GM21381 (cell line): ENCODE results near the gene NPFF.
A peak's percentile ranks its signal among the peaks of the same experiment; 100 is the strongest.
"Not testable (repeated sequence)": the region's sequence is repeated elsewhere in the genome, so short reads cannot be mapped to it uniquely, and the experiment has no call there.

Experiments used
- ATAC-seq: cut with Tn5 transposase; IDR thresholded peaks from one replicate; pipeline ENCODE4 v1.9.1; 2021; ENCODE audit warnings: mild to moderate bottlenecking, moderate library complexity; ENCODE audit not compliant: unreplicated experiment

Gene NPFF, protein sequence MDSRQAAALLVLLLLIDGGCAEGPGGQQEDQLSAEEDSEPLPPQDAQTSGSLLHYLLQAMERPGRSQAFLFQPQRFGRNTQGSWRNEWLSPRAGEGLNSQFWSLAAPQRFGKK

GRCh38 chr12:53506881-53507602, at the start of gene NPFF:
Gene NPFF (minus strand): TSS chr12:53507484. CDS start chr12:53507474, 10 bp downstream.
- no peak for ATAC-seq

DNA sequence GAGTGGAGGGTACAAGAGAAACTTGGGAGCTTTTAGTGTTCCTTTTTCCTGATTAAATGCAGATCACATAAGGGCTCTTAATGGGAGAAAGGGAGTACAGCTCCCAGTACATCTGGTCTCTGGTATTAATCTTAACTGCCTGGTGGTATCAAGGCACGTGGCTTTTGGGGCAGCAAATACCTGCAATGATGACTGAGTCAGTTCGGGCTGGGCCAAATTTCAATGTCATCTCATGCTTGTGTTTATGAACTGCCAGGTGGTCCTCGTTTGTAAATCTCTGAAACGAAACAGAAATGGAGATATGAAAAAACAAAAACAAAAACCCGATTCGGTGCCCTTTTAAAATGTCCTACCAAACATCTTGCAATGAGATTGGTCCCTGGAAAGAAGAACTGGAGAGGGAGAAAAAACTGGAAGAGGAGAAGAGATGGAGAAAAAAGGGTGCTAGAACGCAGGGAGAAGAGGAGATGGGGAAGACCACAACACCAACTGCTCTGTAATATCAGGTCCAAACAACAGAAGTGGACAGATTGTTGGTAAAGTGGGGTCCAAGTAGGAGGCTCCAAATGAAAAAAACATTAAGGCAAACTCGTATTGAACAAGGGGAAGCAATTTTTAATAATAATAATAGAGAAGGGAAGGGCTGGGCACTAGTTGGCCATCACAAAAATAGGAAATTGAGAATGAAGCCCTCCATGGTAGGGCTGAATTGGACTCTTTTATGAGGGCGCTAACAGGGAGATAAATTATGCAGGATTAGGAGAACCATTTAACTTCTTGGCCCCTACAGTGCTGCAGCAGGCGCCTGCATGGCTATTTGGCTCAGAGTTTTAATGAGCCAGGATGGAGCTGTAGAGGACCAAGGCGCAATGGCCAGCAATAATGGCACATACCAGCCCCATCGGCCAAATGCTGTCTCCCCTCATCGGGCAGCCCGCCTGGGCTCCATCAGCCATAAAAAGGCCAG, 45.4 kb upstream of the NPFF start:
- no peak for ATAC-seq

- ATAC-seq = no peak
These were observed 44.6 kb upstream of the NPFF start for GRCh38 chr12:53551889-53552291.

- no peak for ATAC-seq
These were observed 43.3 kb upstream of the NPFF start for GRCh38 chr12:53550595-53550994.

DNA sequence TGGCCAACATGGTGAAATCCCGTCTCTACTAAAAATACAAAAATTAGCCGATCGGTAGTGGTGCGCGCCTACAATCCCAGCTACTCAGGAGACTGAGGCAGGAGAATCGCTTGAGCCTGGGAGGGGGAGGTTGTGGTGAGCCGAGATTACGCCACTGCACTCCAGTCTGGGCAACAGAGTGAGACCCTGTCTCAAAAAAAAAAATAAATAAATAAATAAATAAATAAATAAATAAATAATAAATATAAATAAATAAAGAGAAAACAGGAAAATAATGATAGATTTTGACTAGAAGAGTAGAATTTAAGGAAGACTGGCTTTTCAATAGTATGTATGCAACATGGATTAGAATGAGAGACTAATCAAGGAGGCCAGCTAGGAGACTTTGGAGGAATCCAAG, 42.8 kb upstream of the NPFF start:
- ATAC-seq = not testable (repeated sequence)

DNA sequence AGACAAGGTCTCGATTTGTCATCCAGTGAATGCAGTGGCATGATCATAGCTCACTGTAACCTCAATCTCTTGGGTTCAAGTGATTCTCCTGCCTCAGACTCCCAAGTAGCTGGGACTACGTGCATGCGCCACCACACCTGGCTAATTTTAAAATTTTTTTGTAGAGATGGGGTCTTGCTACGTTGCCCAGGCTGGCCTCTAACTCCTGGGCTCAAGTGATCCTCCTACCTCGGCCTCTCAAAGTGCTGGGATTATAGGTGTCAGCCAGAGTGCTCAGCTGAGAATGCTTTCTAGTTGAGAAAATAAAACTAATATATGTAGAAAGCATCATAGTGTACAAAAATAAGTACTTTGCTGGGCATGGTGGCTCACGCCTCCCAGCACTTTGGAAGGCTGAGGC, 41.1 kb upstream of the NPFF start:
- ATAC-seq = not testable (repeated sequence)

GRCh38 chr12:53543539-53543938, 36.3 kb upstream of the NPFF start:
- peak; percentile 66 for ATAC-seq

GRCh38 chr12:53539526-53539925, 32.2 kb upstream of the NPFF start:
- no peak for ATAC-seq

GRCh38 chr12:53538209-53538689, 31.0 kb upstream of the NPFF start:
- ATAC-seq = no peak

DNA sequence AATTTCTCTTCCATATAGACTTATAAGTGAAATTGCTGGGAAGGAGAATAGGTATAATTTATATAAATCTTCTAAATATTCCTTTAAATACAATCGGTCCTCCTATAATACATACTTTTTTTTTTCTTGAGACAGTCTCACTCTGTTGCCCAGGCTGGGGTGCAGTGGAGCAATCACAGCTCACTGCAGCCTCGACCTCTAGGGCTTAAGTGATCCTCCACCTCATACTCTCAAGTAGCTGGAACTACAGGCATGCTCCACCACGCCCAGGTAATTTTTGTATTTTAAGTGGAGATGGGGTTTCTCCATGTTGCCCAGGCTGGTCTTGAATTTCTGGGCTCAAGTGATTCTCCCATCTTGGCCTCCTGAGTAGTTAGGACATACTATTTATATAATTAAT, 29.7 kb upstream of the NPFF start:
- no peak for ATAC-seq

DNA sequence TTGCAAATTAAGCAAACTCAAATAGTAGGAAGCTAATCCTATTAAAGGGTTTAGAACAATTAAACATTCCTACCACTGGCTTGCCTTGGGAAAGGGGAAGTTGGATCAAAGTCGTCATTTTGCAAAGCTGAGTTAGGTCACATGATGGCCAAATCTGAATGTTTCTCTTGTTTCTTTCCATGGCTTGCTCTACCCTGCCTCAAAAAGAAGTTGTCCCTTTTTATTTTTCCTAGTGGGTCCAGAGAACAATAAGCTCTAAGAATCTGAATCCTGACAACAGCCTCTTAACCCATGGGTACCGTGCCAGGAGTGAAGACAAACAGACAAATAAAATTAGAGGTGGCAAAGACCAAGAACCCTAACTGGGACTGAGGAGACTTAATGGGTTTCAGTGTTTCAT, 26.2 kb upstream of the NPFF start:
- ATAC-seq = no peak

DNA sequence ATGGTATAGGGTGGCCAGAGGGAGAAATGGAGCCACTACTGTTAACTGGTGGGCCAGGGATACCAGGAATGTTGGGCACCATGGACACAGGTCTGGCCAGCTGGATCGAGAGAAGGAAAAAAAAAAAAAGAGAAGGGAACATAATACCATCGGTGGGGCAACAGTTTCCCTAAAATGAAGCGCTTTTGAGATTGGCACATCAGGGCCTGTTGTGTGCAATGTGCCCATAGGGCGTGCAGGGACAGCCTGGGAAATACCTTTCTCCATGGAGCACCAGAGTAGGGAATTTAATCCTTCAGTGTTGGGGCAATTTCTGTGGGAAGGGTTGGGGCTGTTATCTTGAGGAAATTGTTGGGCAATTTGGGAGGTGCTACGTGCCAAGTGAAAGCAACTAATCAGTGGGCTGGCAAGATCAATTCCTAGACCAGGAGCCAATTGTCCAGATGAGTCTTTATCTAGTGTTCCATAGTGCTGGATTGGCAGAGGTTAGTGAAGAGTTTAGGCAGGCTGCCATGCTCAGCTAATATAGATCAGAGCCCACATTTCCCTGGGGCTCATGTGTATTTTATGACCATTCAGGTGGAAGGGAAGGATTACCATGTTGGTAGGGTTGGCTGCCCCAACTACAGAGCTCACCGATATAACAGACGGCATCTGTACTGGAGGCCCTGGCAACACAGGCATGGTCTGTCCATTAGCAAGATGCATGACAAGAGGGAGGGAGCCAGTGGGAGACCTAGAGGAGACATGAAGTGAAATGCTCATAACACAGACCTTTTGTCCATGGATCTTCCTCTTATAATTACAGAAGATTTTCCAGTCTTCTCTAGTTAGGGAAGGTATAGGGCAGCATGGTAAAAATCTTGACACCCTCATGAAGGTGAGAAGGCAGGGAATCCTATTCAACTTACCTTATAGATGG, 25.5 kb upstream of the NPFF start:
- no peak for ATAC-seq

DNA sequence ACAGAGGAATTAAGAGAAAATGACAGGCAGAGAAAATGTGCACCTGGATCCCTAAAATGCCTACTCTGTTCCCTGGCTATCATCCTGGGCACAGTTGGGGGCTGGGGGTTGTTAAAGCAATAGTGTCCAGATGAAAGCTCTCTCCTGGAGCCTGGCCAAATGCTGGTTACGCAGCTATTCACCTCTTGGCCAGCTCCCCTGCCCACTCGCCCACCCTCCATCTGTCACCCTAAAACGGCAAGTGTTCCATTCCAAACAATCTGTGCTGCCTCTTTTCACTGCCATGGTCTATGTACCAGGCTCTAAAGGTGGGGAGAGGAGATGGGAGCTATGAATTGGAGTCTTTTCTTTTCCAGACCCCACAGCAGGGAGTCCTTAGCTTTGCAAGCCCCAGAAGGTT, 24.7 kb upstream of the NPFF start:
- no peak for ATAC-seq

GRCh38 chr12:53530920-53531319, 23.6 kb upstream of the NPFF start:
- ATAC-seq = no peak

GRCh38 chr12:53530061-53530460, 22.8 kb upstream of the NPFF start:
- ATAC-seq = no peak

DNA sequence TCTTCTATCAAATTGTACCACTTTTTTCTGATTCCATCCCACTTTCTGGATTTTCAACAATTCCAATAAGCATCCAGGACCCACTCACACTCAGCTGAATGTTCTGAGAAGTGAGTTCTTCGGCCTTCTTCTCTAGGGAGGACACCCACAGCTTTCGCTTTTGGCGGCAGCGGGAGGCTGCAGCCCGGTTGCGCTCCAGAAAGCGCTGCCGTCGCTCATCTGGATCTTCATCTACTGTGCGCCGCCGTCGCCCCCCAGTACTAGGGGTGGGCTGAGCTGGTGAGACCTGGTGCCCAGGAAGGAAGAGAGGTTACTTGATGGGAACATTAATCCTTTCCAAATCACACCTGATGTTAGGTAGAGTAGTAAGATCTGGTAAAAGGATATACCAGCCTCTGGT, 17.2 kb upstream of the NPFF start:
- ATAC-seq = no peak

- ATAC-seq = no peak
These were observed 15.8 kb upstream of the NPFF start for GRCh38 chr12:53523131-53523530.

GRCh38 chr12:53518381-53518780, 11.1 kb upstream of the NPFF start:
- ATAC-seq = no peak

DNA sequence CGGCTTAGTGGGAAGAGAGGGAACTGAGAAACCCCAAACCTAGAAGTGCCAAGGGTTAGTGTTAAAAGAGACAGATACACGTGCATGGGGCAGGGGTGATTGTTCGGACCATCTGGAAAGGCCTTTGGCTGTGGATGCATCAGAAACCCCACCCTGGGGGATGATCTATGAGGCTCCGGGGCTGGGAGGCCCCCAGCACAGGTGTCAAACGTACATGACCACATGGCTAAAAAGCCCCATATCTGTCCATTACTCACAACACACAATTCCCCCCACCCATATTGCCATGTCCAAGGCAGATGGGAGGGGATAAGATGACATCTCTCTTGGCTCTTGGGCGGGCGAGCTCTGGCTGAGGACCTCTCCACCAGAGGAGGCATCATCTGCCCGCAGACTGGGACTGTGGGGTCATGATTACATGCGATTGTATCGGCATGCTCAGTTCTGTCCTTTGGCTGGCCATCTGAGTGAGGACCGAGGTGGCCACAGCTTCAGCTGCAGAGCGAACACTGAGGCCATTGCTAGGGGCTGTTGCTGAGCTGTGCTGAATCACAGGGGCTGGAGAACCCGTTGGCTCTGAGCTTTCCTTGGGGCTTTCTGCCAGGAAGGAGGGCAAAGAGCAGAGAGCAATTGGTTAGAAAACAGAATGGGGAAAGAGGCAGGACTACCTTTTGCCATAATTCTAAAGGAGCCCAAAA, 9.6 kb upstream of the NPFF start:
- ATAC-seq = no peak

GRCh38 chr12:53515291-53515680, 8.0 kb upstream of the NPFF start:
- no peak for ATAC-seq
